HEK293 (cell line): ENCODE results near the gene PADI2.

ENCODE experiments used
- KLF1 ChIP-seq: fragments of 450-650 bp; formaldehyde crosslinking; IDR thresholded peaks from 2 replicates; pipeline ENCODE4 v1.5.1; 2016; ENCODE audit warnings: missing biosample characterization, missing genetic modification characterization
- KLF8 ChIP-seq: fragments of 450-650 bp; formaldehyde crosslinking; IDR thresholded peaks from 2 replicates; pipeline ENCODE4 v1.5.1; 2016; ENCODE audit warnings: missing biosample characterization, missing genetic modification characterization
- WT1 ChIP-seq: fragments of 450-650 bp; formaldehyde crosslinking; IDR thresholded peaks from 2 replicates; pipeline ENCODE4 v1.5.1; 2016; ENCODE audit warnings: missing biosample characterization, missing genetic modification characterization
- ZBTB20 ChIP-seq: fragments of 450-650 bp; formaldehyde crosslinking; IDR thresholded peaks from 2 replicates; pipeline ENCODE4 v1.5.1; 2016; ENCODE audit warnings: missing biosample characterization, missing genetic modification characterization
- ZNF132 ChIP-seq: fragments of 450-650 bp; formaldehyde crosslinking; IDR thresholded peaks from 2 replicates; pipeline ENCODE4 v1.5.1; 2017; ENCODE audit warnings: missing biosample characterization, missing genetic modification characterization, borderline replicate concordance
- ZNF157 ChIP-seq: fragments of 450-650 bp; formaldehyde crosslinking; IDR thresholded peaks from 2 replicates; pipeline ENCODE4 v1.5.1; 2016; ENCODE audit warnings: missing biosample characterization, missing genetic modification characterization
- ZNF37A ChIP-seq: fragments of 450-650 bp; IDR thresholded peaks from 2 replicates; pipeline ENCODE4 v1.5.1; 2018; ENCODE audit warnings: missing biosample characterization, missing genetic modification characterization
- ZNF404 ChIP-seq: fragments of 450-650 bp; formaldehyde crosslinking; IDR thresholded peaks from 2 replicates; pipeline ENCODE4 v1.5.1; 2017; ENCODE audit warnings: missing biosample characterization, missing genetic modification characterization
- ZNF423 ChIP-seq: fragments of 450-650 bp; formaldehyde crosslinking; IDR thresholded peaks from 2 replicates; pipeline ENCODE4 v1.5.1; 2016; ENCODE audit warnings: missing biosample characterization, missing genetic modification characterization
- ZNF521 ChIP-seq: fragments of 450-650 bp; formaldehyde crosslinking; IDR thresholded peaks from 2 replicates; pipeline ENCODE4 v1.5.1; 2017; ENCODE audit warnings: missing biosample characterization, mild to moderate bottlenecking, missing genetic modification characterization
- ZNF830 ChIP-seq: fragments of 450-650 bp; IDR thresholded peaks from 2 replicates; pipeline ENCODE4 v1.5.0; 2018; ENCODE audit warnings: missing biosample characterization, missing genetic modification characterization, low read depth, mild to moderate bottlenecking, moderate library complexity
- ZNF837 ChIP-seq: fragments of 450-650 bp; formaldehyde crosslinking; IDR thresholded peaks from 2 replicates; pipeline ENCODE4 v1.5.1; 2016; ENCODE audit warnings: missing biosample characterization, missing genetic modification characterization
- ZNF843 ChIP-seq: fragments of 450-650 bp; formaldehyde crosslinking; IDR thresholded peaks from 2 replicates; pipeline ENCODE4 v1.5.1; 2016; ENCODE audit warnings: missing biosample characterization, missing genetic modification characterization
- ZXDB ChIP-seq: fragments of 450-650 bp; formaldehyde crosslinking; IDR thresholded peaks from 2 replicates; pipeline ENCODE4 v1.5.1; 2016; ENCODE audit warnings: missing biosample characterization, missing genetic modification characterization
- TF ChIP-seq, protein P1 (sequence below): fragments of 450-650 bp; formaldehyde crosslinking; conservative IDR thresholded peaks from 2 replicates; pipeline ENCODE4 v1.5.1; 2016; ENCODE audit warnings: low read depth, missing biosample characterization, missing genetic modification characterization
- TF ChIP-seq, protein P2 (sequence below): fragments of 450-650 bp; formaldehyde crosslinking; IDR thresholded peaks from 2 replicates; pipeline ENCODE4 v1.5.1; 2016; ENCODE audit warnings: missing biosample characterization, missing genetic modification characterization
- TF ChIP-seq, protein P3 (sequence below): fragments of 450-650 bp; formaldehyde crosslinking; IDR thresholded peaks from 2 replicates; pipeline ENCODE4 v1.5.1; 2016; ENCODE audit warnings: missing biosample characterization, missing genetic modification characterization
- TF ChIP-seq, protein P4 (sequence below): fragments of 450-650 bp; formaldehyde crosslinking; optimal IDR thresholded peaks from 2 replicates; pipeline ENCODE3; 2016; ENCODE audit warnings: missing biosample characterization, mild to moderate bottlenecking, missing genetic modification characterization
- TF ChIP-seq, protein P5 (sequence below): fragments of 450-650 bp; IDR thresholded peaks from 2 replicates; pipeline ENCODE4 v1.5.1; 2018; ENCODE audit warnings: missing biosample characterization, missing genetic modification characterization
- TF ChIP-seq, protein P6 (sequence below): fragments of 450-650 bp; formaldehyde crosslinking; IDR thresholded peaks from 2 replicates; pipeline ENCODE4 v1.5.1; 2016; ENCODE audit warnings: missing biosample characterization, missing genetic modification characterization
- TF ChIP-seq, protein P7 (sequence below): fragments of 450-650 bp; formaldehyde crosslinking; IDR thresholded peaks from 2 replicates; pipeline ENCODE4 v1.5.1; 2017; ENCODE audit warnings: missing biosample characterization, missing genetic modification characterization

Gene PADI2

DNA sequence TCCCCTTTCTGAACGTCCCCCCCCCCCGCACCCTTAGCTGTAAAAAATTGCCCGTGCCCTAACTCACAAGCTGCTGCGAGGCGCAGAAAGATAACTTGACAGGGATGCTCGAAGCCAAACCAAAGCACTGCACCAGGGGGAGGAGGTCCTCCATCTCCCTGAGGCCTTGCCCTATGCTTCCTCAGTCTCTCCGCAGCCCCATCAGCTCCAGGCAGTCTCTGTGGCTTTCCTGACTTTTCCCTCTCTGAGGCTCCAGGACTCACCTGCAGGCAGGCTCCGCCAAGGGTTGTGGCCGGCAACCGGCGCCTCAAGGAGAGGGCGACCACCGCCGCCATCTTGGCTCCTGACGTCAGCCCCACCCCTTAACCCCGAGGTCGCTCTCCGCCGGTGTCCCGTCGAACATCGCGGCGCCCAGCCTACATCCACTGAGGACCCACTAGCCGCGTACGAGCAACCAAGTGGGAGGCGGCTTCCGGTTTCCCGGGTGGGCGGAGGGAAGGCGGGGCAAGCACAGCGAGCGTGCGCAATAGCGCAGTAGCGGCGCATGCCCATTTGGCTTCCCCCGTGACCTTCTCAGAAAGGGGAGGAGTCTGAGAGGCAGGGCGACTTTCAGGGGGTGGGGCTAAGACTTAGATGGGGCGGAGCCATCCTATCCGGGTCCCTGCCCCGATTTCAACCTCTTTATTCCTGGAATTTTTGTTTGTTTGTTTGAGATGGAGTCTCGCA, 65.4 kb downstream of the PADI2 start, which contains the start of gene SDHB (continued):
- TF ChIP-seq ZNF132 (tag by site-specific recombination) = no peak
- no peak for TF ChIP-seq ZNF521 (tag by site-specific recombination)
- TF ChIP-seq ZNF837 = no peak
- TF ChIP-seq, protein P1, sequence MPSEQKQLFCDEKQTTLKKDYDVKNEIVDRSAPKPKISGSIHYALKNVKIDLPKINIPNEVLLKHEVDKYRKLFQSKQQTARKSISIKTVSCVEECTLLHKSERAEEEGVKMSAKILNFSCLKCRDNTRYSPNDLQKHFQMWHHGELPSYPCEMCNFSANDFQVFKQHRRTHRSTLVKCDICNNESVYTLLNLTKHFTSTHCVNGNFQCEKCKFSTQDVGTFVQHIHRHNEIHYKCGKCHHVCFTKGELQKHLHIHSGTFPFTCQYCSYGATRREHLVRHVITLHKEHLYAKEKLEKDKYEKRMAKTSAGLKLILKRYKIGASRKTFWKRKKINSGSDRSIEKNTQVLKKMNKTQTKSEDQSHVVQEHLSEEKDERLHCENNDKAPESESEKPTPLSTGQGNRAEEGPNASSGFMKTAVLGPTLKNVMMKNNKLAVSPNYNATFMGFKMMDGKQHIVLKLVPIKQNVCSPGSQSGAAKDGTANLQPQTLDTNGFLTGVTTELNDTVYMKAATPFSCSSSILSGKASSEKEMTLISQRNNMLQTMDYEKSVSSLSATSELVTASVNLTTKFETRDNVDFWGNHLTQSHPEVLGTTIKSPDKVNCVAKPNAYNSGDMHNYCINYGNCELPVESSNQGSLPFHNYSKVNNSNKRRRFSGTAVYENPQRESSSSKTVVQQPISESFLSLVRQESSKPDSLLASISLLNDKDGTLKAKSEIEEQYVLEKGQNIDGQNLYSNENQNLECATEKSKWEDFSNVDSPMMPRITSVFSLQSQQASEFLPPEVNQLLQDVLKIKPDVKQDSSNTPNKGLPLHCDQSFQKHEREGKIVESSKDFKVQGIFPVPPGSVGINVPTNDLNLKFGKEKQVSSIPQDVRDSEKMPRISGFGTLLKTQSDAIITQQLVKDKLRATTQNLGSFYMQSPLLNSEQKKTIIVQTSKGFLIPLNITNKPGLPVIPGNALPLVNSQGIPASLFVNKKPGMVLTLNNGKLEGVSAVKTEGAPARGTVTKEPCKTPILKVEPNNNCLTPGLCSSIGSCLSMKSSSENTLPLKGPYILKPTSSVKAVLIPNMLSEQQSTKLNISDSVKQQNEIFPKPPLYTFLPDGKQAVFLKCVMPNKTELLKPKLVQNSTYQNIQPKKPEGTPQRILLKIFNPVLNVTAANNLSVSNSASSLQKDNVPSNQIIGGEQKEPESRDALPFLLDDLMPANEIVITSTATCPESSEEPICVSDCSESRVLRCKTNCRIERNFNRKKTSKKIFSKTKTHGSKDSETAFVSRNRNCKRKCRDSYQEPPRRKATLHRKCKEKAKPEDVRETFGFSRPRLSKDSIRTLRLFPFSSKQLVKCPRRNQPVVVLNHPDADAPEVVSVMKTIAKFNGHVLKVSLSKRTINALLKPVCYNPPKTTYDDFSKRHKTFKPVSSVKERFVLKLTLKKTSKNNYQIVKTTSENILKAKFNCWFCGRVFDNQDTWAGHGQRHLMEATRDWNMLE (tag by site-specific recombination) = 0 out of 2 replicates have a peak, but pooled peaks have one; percentile 33
- TF ChIP-seq ZNF37A (tag by site-specific recombination) = no peak
- TF ChIP-seq ZNF157 (tag by site-specific recombination) = no peak
- TF ChIP-seq WT1 (tag by site-specific recombination) = no peak
- TF ChIP-seq, protein P2, sequence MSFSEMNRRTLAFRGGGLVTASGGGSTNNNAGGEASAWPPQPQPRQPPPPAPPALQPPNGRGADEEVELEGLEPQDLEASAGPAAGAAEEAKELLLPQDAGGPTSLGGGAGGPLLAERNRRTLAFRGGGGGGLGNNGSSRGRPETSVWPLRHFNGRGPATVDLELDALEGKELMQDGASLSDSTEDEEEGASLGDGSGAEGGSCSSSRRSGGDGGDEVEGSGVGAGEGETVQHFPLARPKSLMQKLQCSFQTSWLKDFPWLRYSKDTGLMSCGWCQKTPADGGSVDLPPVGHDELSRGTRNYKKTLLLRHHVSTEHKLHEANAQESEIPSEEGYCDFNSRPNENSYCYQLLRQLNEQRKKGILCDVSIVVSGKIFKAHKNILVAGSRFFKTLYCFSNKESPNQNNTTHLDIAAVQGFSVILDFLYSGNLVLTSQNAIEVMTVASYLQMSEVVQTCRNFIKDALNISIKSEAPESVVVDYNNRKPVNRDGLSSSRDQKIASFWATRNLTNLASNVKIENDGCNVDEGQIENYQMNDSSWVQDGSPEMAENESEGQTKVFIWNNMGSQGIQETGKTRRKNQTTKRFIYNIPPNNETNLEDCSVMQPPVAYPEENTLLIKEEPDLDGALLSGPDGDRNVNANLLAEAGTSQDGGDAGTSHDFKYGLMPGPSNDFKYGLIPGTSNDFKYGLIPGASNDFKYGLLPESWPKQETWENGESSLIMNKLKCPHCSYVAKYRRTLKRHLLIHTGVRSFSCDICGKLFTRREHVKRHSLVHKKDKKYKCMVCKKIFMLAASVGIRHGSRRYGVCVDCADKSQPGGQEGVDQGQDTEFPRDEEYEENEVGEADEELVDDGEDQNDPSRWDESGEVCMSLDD = peak; percentile 73
- no peak for TF ChIP-seq ZNF830 (tag by site-specific recombination)
- TF ChIP-seq, protein P3, sequence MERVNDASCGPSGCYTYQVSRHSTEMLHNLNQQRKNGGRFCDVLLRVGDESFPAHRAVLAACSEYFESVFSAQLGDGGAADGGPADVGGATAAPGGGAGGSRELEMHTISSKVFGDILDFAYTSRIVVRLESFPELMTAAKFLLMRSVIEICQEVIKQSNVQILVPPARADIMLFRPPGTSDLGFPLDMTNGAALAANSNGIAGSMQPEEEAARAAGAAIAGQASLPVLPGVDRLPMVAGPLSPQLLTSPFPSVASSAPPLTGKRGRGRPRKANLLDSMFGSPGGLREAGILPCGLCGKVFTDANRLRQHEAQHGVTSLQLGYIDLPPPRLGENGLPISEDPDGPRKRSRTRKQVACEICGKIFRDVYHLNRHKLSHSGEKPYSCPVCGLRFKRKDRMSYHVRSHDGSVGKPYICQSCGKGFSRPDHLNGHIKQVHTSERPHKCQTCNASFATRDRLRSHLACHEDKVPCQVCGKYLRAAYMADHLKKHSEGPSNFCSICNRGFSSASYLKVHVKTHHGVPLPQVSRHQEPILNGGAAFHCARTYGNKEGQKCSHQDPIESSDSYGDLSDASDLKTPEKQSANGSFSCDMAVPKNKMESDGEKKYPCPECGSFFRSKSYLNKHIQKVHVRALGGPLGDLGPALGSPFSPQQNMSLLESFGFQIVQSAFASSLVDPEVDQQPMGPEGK (tag by site-specific recombination) = peak; percentile 55; the same call in 1 of the 2 replicates
- TF ChIP-seq ZXDB (tag by site-specific recombination) = peak; percentile 42; the same call in 1 of the 2 replicates
- peak; percentile 61 for TF ChIP-seq KLF8 (tag by site-specific recombination)
- TF ChIP-seq KLF1 (tag by site-specific recombination) = 0 out of 2 replicates have a peak, but pooled peaks have one; percentile 12
- TF ChIP-seq, protein P4, sequence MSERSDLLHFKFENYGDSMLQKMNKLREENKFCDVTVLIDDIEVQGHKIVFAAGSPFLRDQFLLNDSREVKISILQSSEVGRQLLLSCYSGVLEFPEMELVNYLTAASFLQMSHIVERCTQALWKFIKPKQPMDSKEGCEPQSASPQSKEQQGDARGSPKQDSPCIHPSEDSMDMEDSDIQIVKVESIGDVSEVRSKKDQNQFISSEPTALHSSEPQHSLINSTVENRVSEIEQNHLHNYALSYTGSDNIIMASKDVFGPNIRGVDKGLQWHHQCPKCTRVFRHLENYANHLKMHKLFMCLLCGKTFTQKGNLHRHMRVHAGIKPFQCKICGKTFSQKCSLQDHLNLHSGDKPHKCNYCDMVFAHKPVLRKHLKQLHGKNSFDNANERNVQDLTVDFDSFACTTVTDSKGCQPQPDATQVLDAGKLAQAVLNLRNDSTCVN (tag by site-specific recombination) = peak; percentile 22
- no peak for TF ChIP-seq ZNF843
- TF ChIP-seq ZBTB20 (tag by site-specific recombination) = no peak
- no peak for TF ChIP-seq ZNF404 (tag by site-specific recombination)
- TF ChIP-seq, protein P5, sequence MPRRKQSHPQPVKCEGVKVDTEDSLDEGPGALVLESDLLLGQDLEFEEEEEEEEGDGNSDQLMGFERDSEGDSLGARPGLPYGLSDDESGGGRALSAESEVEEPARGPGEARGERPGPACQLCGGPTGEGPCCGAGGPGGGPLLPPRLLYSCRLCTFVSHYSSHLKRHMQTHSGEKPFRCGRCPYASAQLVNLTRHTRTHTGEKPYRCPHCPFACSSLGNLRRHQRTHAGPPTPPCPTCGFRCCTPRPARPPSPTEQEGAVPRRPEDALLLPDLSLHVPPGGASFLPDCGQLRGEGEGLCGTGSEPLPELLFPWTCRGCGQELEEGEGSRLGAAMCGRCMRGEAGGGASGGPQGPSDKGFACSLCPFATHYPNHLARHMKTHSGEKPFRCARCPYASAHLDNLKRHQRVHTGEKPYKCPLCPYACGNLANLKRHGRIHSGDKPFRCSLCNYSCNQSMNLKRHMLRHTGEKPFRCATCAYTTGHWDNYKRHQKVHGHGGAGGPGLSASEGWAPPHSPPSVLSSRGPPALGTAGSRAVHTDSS (tag by site-specific recombination) = no peak
- no peak for TF ChIP-seq ZNF423 (tag by site-specific recombination)
- TF ChIP-seq, protein P6, sequence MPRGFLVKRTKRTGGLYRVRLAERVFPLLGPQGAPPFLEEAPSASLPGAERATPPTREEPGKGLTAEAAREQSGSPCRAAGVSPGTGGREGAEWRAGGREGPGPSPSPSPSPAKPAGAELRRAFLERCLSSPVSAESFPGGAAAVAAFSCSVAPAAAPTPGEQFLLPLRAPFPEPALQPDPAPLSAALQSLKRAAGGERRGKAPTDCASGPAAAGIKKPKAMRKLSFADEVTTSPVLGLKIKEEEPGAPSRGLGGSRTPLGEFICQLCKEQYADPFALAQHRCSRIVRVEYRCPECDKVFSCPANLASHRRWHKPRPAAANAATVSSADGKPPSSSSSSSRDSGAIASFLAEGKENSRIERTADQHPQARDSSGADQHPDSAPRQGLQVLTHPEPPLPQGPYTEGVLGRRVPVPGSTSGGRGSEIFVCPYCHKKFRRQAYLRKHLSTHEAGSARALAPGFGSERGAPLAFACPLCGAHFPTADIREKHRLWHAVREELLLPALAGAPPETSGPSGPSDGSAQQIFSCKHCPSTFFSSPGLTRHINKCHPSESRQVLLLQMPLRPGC (tag by site-specific recombination) = 0 out of 2 replicates have a peak, but pooled peaks have one; percentile 34
- TF ChIP-seq, protein P7, sequence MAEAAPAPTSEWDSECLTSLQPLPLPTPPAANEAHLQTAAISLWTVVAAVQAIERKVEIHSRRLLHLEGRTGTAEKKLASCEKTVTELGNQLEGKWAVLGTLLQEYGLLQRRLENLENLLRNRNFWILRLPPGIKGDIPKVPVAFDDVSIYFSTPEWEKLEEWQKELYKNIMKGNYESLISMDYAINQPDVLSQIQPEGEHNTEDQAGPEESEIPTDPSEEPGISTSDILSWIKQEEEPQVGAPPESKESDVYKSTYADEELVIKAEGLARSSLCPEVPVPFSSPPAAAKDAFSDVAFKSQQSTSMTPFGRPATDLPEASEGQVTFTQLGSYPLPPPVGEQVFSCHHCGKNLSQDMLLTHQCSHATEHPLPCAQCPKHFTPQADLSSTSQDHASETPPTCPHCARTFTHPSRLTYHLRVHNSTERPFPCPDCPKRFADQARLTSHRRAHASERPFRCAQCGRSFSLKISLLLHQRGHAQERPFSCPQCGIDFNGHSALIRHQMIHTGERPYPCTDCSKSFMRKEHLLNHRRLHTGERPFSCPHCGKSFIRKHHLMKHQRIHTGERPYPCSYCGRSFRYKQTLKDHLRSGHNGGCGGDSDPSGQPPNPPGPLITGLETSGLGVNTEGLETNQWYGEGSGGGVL = no peak
